OCI-LY3 (cell line): Measurements from ENCODE around the gene TCP10L.

ENCODE experiments used
- EZH2phosphoT487 ChIP-seq: fragments of 200-600 bp; shearing (Covaris generic); IDR thresholded peaks from 2 replicates; pipeline ENCODE4 v1.6.1; 2018; ENCODE audit warnings: antibody characterized with exemption, mixed run types, low read depth
- TF ChIP-seq, protein P1 (sequence below): fragments of 200-600, 300-600 bp; sonication (generic); IDR thresholded peaks from 2 replicates; pipeline ENCODE4 v1.5.1; 2014; ENCODE audit warnings: antibody characterized with exemption, low read length, low read depth

DNA sequence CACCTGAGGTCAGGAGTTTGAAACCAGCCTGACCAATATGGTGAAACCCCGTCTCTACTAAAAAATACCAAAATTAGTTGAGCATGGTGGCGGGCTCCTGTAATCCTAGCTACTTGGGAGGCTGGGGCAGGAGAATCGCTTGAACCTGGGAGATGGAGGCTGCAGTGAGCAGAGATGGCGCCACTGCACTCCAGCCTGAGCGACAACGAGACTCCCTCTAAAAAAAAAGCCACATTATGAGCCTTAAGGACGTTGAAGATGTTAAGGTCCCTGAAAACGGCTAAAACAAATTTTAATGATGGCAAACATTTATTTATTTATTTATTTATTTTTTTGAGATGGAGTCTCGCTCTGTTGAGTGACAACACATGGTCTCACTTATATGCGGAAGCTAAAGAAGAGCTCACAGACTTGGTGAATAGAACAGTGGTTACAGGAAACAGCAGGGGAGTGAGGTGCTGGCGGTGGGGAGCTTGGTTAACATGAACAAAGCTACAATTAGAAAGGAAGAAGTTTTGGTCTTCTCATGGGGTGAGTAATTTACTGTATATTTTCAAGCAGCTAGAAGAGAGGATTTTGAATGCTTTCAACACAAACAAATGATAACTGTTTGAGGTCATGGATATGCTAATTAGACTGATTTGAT, 47.1 kb downstream of the TCP10L start:
- TF ChIP-seq, protein P1, sequence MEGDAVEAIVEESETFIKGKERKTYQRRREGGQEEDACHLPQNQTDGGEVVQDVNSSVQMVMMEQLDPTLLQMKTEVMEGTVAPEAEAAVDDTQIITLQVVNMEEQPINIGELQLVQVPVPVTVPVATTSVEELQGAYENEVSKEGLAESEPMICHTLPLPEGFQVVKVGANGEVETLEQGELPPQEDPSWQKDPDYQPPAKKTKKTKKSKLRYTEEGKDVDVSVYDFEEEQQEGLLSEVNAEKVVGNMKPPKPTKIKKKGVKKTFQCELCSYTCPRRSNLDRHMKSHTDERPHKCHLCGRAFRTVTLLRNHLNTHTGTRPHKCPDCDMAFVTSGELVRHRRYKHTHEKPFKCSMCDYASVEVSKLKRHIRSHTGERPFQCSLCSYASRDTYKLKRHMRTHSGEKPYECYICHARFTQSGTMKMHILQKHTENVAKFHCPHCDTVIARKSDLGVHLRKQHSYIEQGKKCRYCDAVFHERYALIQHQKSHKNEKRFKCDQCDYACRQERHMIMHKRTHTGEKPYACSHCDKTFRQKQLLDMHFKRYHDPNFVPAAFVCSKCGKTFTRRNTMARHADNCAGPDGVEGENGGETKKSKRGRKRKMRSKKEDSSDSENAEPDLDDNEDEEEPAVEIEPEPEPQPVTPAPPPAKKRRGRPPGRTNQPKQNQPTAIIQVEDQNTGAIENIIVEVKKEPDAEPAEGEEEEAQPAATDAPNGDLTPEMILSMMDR = no peak
- TF ChIP-seq EZH2phosphoT487 = no peak
